ENCODE data around the gene CRYGD. TPM values are rescaled to one million over a fixed set of nuclear protein-coding genes. Genes with fewer than 3 reads are reported as not detected.

The CRYGD gene
- total RNA-seq, 1 donor from 2014 or later, result not detected

DNA sequence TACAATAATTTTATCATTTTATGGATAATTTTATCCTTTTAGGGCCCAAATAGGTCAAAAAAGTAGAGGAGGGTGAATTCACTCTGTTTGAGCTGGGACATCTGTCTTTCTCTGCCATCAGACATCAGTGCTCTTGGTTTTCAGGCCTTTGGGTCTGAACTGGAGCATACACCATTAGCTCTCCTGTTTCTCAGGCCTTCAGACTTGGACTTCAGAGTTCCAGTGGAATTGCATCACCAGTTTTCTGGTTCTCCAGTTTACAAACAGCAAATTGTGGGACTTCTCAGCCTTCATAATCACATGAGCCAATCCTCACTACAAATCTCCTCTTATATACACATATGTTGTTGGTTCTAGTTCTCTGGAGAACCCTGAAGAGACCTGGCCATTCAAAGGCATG, 33.9 kb downstream of the CRYGD start:
- Mint-ChIP-seq H3K36me3 (no peaks in the 10 kb centered on the region), H3K4me3 (no peak overlapping the region), H3K27ac (no peak overlapping the region)

GRCh38 chr2:208086029-208086428, 38.3 kb downstream of the CRYGD start:
- DNase-seq (ENCODE audit: extremely low spot score, unreplicated experiment), result no peak
- peaks cover 10% of the 10 kb centered on the region for H3K27me3 Mint-ChIP-seq
- no peaks in the 10 kb centered on the region for H3K4me1 Mint-ChIP-seq (ENCODE audit: unreplicated experiment)
- no peak overlapping the region for H3K27ac Mint-ChIP-seq
- H3K4me3 Mint-ChIP-seq, result no peak overlapping the region
- H3K9me3 Mint-ChIP-seq, result no peaks in the 10 kb centered on the region
- no peak for TF ChIP-seq CTCF (conservative IDR thresholded peaks at IDR 0.05)
- H3K36me3 Mint-ChIP-seq, result no peaks in the 10 kb centered on the region

More for the DNA sequence above, 33.9 kb downstream of the CRYGD start:
- Mint-ChIP-seq H3K27me3 (peaks cover 3% of the 10 kb centered on the region), H3K9me3 (no peaks in the 10 kb centered on the region), H3K4me1 (ENCODE audit: unreplicated experiment) (peaks cover 3% of the 10 kb centered on the region)
- DNase-seq (ENCODE audit: extremely low spot score, unreplicated experiment), result no peak
- no peak for TF ChIP-seq CTCF (conservative IDR thresholded peaks at IDR 0.05)

GRCh38 chr2:208083807-208084206, 40.5 kb downstream of the CRYGD start:
- TF ChIP-seq CTCF (conservative IDR thresholded peaks at IDR 0.05), result no peak
- no peak overlapping the region for H3K27ac Mint-ChIP-seq
- DNase-seq (ENCODE audit: extremely low spot score, unreplicated experiment), result no peak
- H3K27me3 Mint-ChIP-seq, result peaks cover 10% of the 10 kb centered on the region
- H3K4me3 Mint-ChIP-seq, result no peak overlapping the region
- H3K4me1 Mint-ChIP-seq (ENCODE audit: unreplicated experiment), result no peaks in the 10 kb centered on the region
- no peaks in the 10 kb centered on the region for H3K36me3 Mint-ChIP-seq
- H3K9me3 Mint-ChIP-seq, result peaks cover 7% of the 10 kb centered on the region

DNA sequence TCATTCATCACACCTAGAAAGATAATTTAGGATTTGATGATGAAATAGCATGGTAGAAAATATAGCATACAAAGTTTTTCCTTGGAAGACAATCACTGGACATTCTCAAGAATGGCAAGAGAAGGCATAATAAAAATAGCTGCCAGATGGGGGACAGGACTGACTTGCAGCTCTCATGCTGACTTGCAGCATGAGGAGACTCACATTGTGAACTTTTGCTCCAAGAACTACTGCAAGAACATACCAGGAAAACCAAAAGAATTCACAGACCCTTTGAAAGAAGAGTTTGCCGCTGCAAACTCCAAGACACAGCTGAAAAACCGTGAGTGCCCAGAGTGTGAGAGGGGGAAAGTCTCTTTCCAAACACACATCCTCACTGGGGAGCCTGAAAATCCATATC, 47.0 kb downstream of the CRYGD start:
- TF ChIP-seq CTCF (conservative IDR thresholded peaks at IDR 0.05), result no peak
- H3K27me3 Mint-ChIP-seq, result peaks cover 3% of the 10 kb centered on the region
- no peak for DNase-seq (ENCODE audit: extremely low spot score, unreplicated experiment)
- peaks cover 7% of the 10 kb centered on the region for H3K9me3 Mint-ChIP-seq
- no peak overlapping the region for H3K27ac Mint-ChIP-seq
- H3K4me3 Mint-ChIP-seq, result no peak overlapping the region
- no peaks in the 10 kb centered on the region for H3K4me1 Mint-ChIP-seq (ENCODE audit: unreplicated experiment)
- H3K36me3 Mint-ChIP-seq, result no peaks in the 10 kb centered on the region

GRCh38 chr2:208074610-208075356, 49.5 kb downstream of the CRYGD start:
- Mint-ChIP-seq H3K36me3 (no peaks in the 10 kb centered on the region), H3K9me3 (peaks cover 6% of the 10 kb centered on the region), H3K27ac (no peak overlapping the region), H3K27me3 (peaks cover 3% of the 10 kb centered on the region), H3K4me1 (ENCODE audit: unreplicated experiment) (no peaks in the 10 kb centered on the region), H3K4me3 (no peak overlapping the region)
- no peak for TF ChIP-seq CTCF (conservative IDR thresholded peaks at IDR 0.05)
- no peak for DNase-seq (ENCODE audit: extremely low spot score, unreplicated experiment)

Measured in type B pancreatic cell (in vitro differentiated cells).